HK-2 (cell line): ENCODE measurements around the gene RHOA.
"Not testable (repeated sequence)": the region's sequence is repeated elsewhere in the genome, so short reads cannot be mapped to it uniquely, and the experiment has no call there.

Experiments used
- DNase-seq: peaks from one replicate; pipeline ENCODE4 v3.0.0-alpha.2; 2018; ENCODE audit not compliant: unreplicated experiment

Gene RHOA

DNA sequence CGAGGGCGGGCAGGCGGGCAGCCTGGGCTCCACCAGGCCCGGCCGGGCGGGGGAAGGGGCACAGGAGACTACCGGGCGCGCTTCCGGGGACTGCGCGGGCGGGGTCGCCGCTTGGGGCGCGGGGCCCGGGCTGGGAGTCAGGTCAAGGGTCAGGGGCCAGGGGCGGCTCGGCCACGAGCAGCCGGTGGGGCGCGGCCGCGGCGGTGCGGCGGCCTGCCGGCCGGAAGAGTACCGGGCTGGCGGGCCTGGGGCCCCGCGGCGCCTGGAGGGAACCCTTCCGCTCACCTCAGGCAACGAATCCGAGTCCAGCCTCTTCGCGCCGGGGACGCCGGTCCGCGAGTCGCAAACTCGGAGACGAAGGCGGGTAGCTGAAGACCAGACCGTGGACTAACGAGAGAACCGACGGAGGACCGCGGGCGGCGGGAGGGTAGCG, 225 bp downstream of the RHOA start:
- no peak for DNase-seq

DNA sequence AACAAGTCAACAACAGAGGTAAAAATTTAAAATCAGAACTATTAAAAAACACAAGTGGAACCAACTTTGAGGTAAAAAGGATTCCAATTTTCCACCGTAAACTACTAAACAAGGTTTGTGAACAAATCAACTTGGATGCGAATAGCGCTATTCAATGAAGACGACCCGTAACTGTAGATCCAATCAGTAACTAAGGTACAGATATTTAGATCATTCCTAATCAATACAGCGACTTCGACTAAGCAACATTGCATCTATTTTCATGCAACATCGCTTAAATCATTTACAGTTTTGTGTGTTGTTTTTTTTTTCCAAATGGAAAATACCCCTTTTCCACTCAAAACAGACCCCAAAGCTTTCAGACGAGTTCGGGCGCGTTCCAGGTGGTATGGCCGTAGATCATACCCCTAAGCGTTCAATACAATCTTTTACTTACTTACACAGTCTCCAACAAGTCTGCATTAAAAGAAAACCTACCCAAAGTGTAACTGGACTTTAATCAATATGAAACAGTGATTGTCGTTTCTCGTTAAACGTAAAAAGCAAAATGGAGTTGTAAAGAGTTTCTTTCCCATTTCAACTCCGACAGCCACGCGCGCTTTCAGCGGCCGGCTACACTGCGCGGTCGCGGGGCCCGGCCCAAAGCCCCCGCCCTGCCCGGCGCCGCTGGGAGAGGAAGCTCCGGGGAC, 786 bp downstream of the RHOA start:
- DNase-seq = no peak

DNA sequence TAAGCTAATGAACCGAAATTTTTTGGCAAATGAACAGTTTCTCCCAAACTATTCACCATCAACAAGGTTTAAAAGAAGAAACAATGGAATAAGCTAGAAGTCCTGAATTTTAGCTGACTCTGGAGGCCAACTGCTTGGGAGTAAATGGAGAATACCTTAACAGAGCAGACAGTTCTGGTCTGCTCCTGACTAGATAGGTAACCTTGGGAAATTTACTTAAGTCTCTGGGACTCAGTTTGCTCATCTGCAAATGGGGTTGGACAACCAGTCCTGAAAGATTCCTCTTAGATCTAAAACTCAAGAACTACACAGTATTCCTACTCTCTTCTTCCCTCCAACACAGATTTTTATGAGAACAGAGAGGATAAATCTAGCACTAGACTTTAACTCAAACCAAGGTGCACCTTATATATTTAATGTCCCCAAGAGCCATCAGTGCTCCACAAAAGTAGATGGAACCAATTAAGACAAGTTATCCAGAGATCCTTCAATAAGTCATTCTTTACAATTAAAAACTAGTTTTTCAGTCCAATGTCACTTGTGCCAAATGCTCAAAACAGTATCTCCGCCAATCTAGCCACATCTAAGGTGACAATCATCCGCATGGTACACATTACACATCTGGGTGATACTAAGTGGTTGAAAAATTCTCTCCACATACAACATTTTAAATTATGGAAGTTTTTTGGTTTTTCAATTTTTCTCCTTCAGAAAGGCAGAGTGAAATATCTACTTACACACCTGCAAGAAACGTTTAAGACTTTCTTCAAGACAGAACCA, 1.5 kb downstream of the RHOA start:
- DNase-seq = no peak

DNA sequence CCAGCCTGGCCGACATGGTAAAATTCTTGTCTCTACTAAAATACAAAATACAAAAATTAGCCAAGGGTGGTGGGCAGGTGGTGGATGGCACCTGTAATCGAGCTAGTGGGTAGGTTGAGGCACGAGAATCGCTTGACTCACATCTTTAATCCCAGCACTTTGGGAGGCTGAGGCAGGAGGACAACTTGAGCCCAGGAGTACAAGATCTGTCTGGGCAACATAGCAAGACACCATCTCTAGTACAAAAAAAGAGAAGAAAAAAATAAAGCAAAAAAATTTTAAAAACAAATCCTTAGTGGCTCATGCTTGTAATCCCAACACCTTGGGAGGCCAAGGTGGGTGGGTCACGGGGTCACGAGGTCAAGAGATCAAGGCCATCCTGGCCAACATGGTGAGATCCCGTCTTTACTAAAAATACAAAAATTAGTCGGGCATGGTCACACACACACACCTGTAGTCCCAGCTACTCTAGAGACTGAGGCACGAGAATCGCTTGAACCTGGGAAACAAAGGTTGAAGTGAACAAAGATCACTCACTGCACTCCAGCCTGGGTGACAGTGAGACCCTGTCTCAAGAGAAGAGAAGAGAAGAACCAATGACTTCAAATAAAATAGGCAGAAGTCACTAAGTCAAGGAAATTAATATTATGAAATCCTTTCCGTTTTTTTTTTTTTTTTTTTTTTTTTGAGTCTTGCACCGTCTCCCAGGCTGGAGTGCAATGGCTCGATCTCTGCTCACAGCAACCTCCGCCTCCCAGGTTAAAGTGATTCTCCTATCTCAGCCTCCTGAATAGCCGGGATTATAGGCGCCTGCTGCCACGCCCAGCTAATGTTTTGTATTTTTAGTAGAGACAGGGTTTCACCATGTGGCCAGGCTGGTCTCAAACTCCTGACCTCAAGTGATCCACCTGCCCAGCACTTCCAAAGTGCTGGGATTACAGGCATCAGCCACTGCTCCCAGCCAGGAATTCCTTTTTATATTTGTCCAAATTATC, 4.9 kb downstream of the RHOA start:
- DNase-seq = no peak

DNA sequence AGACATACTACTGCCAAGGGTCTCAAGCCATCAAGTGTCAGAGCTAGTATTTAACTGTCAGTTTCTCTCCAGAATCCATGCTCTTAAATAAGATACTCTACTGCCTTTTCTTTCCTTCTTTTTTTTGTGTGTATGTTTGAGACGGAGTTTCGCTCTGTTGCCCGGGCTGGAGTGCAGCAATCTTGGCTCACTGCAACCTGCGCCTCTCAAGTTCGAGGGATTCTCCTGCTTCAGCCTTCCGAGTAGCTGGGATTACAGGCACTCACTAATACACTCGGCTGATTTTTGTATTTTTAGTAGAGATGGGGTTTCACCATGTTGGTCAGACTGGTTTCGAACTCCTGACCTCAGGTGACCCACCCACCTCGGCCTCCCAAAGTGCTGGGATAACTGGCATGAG, 6.2 kb downstream of the RHOA start:
- not testable (repeated sequence) for DNase-seq

DNA sequence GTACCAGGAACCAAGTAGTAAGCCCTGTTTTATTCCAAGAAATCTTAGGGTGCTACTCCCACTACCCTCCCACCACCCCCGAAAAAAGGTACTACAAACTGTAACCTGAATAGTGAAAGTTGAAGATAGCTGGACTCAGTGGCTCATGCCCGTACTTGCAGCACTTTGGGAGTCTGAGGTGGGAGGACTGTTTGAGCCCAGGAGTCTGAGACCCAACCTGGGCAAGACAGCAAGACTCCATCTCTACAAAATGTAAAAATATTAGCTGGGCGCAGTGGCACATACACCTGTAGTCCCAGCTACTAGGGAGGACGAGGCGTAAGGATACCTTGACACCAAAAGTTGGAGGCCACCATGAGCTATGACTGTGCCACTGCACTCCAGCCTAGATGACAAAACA, 7.9 kb downstream of the RHOA start:
- DNase-seq = no peak

DNA sequence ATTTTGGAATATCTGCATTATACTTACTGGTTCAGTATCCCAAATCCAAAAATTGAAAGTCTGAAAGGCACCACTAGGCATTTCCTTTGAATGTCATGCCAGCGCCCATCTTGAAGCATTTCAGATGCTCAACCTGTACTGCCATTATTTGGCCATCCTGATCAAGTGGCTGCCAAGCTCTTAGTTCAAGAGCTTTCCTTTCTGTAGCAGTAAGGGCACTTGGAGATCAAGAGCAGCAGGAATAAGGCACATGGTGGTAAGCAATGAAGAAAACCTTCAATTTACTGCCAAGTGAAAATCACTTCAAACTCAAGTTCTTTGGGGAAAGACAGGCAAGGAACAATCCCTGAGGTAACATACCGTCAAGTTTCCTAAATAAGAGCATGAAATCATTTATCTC, 10.0 kb downstream of the RHOA start:
- DNase-seq = no peak

DNA sequence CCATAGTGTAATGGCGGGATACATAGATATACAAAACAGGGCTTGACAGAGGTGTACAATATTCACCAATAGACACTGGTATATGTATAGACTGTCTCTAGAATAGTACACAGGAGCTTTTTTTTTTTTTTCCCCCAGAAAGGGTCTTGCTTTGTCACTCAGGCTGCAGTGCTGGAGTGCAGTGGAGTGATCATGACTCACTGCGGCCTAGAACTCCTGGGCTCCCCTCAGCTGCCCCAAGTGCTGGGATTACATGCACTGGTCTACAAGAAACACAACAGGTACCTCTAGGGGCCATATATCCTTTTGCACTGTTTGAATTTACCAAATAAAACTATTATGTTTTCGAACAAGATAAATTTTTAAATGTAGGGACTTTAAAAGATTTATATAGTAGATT, 12.3 kb downstream of the RHOA start:
- no peak for DNase-seq

DNA sequence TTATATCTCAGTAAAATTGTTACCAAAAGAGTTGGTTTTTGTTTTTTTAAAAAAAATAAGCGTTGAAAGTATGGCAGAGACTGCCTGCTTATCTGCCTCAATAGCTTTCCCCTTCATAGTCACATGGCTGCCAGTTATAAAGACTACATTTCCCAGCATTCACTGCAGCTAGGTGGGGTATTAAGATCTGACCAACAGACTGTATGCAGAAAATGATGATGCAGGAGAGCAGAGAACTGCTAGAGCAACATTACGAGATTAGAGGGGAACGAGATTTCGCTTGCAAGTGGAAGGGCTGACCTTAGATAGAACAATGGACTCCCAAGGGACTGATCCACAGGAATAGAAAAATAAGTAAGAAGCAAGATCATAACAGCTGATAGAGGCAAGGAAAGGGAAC, 14.3 kb downstream of the RHOA start:
- DNase-seq = no peak

DNA sequence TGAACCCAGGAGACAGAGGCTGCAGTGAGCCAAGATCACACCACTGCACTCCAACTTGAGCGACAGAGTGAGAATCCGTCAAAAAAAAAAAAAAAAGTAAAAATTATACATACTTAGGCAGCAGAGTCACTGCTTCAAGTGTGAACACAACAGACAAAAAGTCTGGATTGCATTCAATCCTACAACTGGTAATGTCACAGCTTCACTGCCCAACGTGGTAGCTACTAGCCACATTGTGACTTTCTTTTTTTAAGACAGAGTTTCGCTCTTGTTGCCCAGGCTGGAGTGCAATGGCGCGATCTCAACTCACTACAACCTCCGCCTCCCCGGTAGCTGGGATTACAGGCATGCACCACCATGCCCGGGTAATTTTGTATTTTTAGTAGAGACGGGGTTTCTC, 20.5 kb downstream of the RHOA start:
- not testable (repeated sequence) for DNase-seq

DNA sequence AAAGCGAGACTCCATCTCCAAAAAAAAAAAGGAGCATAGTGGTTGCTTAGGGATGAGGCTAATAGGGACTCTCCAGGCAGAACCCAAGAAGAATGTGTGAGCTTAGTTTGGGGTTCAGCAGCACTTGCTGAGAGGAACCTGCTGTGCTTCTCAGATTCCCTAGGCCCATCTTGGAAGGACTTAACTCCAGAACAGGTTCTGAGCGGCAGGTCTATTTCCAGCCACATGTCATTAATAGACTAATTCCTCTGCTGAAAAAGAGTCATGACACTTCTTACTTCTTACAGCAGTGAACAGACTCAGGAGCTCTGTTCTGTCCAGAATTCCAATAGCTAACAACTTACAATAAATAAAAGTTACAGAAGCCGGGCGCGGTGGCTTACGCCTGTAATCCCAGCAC, 22.5 kb downstream of the RHOA start:
- DNase-seq = no peak

DNA sequence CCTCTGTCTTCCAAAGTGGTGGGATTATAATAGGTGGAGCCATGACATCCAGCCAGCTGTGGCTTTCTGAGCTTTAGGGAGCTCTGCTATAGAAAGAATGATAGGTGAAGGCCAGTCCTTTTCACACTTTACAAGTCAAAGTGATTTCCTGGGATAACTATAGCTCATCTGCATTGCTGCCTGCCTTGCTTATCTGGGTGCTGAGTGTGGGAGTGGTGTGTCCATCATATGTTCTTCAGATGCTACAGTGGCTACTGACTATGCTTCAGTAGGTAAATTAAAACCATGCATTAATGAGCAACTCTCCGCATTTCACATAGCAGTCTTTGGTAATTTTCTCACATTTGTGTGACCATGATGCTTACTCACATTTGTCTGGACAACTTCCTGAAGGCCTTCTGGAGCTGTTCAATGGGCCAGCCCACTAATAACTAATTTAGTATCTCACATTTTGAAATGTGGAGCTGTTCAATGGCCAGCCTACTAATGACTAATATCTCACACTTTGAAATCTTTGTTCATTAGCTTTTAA, 23.4 kb downstream of the RHOA start:
- no peak for DNase-seq

DNA sequence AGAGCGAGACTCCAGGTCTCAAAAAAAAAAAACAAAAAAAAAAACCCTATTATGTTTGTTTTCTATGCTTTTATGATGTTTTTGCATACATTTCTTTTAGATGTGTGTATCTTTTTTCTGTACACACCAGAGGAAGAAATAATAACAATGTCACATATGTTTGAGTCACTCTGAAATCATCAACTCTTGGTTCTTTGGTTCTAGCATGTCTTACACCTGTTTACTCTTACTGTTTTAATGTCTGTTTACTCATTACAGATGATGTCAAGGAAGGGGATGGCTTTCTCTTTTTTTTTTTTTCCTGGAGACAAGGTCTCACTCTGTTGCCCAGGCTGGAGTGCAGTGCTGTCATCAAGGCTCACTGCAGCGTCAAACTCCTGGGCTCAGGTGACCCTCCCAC, 24.1 kb downstream of the RHOA start:
- no peak for DNase-seq

DNA sequence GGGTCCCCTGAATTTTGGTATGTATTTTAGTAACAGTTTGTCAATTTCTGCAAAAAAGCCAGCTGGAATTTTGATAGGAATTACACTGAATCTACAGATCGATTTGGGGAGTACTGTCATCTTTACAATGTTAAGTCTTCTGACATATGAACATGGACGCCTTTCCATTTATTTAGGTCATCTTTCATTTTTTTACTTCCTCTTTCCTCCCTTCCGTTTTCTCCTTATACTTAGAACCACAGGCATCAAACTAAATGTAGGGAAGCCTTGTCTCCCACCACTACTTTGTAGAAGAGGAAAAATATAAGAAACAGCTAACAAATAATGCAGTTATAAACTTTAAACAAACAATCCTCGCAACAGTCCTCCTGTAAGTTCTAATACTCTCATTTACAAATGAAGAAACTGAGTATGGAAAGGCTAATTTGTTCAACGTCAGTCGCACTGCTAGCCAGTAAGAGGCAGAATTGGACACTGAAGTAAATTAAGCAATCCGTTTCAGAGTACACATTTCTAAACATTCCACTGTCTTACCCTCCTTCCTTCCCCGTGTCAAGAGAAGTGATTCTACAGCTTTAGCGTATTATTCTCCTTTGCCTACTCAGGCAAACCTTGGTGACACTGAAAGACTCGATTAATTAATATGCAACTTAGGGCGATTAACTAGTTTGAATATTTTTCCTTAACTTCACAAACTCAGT, 25.6 kb downstream of the RHOA start:
- DNase-seq = no peak

DNA sequence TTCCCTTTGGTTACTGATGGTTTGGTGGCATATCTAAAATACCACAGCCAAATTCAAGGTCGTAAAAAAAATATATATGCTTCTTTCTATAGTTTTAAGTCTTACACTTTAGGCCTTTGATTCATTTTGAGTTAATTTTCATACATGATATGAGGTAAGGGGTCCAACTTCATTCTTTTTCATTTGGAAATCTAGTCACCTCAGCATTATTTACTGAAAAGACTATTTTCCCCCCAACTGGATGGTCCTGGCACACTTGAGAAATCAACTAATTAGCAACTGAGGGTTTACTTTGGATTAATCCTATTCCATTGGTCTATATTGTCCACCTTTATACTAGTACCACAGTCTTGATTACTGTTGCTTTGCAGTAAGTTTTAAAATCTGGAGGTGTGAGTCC, 26.2 kb downstream of the RHOA start:
- no peak for DNase-seq

DNA sequence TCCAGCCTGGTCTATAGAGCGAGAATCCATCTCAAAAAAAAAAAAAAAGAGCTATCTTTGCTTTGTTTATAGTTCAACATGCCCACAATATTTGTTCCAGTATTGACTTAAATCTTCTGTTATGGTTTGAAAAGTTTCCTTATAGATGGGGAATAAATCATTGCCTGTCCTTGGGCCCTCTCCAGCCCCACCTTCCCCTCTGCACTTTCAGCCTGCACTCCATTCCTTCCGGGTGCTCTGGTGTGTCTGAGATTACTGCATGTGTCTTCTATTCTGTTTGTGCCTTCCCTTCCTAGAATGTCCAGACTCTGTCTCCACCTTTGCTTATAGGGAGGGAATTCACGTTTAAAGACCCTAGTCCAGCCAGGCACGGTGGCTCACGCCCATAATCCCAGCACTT, 28.4 kb downstream of the RHOA start:
- no peak for DNase-seq

DNA sequence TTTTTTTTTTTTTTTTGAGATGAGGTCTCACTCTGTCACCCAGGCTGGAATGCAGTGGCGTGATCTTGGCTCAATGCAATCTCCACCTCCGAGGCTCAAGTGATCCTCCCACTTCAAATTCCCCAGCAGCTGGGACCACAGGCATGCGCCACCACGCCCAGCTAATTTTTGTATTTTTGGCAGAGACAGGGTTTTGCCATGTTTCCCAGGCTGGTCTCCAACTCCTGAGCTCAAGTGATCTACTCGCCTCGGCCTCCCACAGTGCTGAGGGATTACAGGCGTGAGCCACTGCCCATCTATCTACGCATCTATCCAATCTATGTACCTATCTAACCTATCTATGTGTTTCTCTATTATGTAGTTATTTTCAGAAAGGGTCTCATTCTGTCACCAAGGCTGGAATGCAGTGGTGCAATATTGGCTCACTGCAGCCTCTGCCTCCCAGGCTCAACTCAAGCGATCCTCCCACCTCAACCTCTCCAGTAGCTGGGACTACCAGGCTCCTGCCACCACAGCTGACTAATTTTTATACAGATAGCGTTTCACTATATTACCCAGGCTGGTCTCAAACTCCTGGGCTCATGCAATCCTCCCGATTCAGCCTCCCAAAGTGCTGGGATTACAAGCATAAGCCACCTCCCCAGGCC, 33.4 kb downstream of the RHOA start:
- DNase-seq = peak; percentile 30

DNA sequence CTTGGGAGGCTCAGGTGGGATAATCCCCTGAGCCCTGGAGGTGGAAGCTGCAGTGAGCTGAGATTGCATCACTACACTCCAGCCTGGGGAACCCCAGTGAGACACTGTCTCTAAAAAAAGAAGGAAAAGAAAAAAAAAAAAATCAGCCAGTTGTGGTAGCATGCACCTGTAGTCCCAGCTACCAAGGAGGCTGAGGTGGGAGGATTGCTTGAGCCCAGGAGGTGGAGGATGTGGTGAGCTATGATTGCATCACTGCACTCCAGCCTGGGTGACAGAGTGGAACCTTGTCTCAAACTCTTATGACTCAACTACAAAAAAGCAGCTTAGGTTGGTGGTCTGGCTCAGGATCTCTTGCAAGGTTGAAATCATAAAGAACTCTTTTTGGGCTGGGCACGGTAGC, 34.3 kb downstream of the RHOA start:
- peak; percentile 28 for DNase-seq

DNA sequence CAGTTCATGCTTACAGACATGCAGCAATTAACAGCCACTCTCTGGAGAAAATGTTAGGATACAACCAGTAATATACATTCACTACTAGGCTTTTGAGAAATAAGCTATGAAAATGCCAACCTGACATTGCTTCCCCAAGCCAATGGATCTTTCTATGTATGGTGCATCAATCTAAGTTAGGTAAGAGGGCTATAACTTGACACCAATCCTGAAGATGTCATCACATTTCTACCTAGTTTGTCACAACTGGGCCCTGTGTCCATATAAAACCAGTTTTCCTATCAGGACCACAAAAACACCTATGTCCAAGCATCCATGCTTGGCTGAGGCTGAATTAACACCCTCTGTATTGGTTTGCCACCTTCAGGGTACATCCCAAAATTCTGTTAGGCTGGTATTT, 39.8 kb downstream of the RHOA start:
- DNase-seq = no peak

DNA sequence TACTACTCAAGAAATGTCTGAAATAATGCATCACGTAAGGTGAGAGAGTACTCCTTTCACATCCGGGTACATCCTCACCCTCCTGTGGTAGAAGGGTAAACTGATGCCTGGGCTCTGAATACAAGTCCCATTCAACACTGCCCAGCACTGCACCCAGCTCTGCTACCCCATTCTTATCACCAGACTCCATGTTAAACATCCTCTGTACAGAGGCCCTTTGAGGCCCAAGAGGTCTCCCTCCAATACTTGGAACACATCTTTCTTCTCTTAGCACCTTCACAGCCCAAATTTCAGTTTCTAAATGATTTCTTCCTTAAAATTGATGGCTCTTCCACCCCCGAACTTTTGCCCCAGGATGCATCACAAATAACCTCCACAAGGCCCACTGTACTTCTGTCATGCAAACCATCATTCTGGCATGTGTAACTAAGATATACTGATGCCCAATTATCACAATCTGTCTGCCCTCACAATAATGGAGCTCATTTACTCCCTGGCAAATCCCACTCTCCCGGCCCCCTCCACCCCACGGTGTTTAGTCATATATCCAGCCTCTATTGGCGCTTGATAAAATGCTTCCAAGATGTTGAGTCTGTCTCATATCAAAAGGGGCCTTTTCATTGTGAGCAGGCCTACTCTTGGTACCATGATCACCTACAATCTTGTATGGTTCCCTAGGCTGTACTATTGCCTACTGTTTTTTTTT, 41.0 kb downstream of the RHOA start:
- no peak for DNase-seq
